HG03469 (cell line): ENCODE measurements around the gene RIPOR2.
A peak's percentile ranks its signal among the peaks of the same experiment; 100 is the strongest.

ENCODE experiments used
- ATAC-seq: cut with Tn5 transposase; IDR thresholded peaks from one replicate; pipeline ENCODE4 v1.9.1; 2021; ENCODE audit warnings: mild to moderate bottlenecking, moderate library complexity, moderate number of reproducible peaks; ENCODE audit not compliant: unreplicated experiment

Gene RIPOR2

DNA sequence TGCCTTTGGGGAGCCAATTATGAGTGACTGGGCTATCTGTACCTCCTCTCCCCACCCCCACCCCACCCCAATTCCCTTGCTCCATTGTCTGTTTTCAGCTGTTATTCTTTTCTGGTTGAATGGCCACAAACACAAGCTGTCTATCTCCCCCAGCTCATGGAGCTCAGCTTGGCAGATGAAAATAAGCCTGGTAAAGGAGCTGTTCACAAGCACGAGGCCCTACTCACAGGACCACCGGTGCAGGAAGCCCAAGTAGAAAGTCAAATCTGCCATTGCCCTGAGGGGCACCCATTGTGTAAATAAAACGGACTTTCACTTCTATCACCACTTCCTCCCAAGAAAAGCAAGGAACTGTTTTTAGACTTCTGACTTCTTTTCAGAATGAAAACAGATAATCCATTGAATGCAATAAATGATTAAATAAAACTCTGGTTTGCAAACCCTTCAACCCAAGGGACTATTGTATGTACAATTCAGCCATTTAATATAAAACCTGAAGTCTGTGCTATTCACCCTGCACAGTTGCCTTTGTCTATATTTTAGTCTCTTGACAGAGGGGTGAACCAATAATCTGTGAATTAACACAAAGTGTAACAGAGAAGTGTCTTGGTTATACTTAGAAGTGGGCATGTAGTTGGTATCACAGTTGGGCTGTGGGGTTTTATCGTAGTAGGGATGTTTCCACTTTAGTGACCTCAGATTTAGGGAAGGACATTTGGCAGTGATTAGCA lies 27.7 kb downstream of the RIPOR2 start:
- ATAC-seq = no peak

DNA sequence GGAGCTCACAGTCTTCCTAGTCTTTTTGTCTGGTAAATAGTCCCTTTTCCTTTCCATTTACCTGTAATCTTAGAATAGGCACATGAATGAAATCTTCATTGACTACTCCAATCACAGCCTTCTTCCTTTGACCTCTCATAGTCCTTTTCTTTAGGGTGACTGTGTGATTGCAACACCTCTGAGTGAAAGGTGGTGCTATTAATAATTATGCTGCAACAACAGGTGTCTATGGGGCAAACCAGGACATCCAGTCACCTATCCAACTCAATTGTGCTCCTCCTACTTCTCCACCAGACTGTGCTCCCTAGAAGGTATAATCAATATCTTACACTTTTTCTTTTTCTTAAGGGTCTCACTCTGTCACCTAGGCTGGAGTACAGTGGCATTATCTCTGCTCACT lies 29.4 kb downstream of the RIPOR2 start:
- ATAC-seq = no peak

DNA sequence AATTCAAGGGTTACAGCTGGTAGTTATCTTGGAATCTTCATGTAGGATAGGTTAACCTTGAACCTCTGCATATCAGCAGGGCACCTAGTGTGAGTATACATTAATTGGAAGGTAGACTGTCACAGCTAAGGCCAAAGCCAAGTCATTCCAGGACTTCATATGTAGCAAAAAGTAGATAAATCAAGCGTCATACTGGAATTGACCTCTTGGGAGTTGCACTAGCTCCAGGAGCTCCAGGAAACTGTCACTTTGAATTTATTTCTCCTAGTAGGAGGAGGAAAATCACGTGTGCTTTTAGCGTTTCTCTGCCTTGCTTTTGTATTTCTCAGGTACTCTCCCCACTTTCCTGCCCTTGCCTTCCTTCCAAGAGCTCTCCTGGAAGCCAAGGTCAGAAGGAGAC lies 30.3 kb downstream of the RIPOR2 start:
- ATAC-seq = no peak

DNA sequence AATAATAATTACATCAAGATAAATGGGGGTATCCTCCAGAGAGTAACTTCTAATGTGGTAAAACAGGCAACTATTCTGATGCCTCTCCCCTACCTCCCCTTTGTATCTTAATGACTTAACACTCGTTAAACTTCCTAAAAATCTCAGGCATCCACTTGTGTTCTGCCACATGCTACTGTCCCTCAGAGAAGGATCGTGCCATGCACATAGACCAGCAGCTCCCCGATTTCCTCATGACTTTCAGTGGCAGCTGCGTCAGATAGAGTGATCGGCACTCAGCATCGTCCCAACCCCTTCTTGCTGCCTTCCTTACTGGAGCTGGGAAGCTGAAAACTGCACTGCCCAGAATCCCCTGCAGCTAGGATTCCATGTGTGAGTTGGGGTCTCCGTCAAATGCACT lies 32.1 kb downstream of the RIPOR2 start:
- ATAC-seq = no peak

DNA sequence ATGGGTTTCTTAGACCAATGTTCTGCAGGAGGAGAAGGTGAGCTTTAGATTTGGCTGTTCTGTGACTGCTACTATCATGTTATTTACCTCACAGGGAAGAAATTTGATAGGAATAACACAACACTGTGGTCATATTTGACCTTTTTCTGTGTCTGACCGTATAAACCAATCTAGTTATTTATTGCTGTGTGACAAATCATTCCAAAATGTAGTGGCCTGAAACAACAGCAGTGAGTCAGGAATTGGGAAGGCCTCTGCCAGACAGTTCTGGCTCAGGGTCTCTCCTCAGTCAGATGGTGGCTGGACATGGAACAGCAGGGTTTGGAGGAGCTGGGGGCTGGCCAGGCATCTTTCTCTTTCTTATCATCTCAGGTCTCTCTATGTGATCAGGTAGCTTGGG lies 33.0 kb downstream of the RIPOR2 start:
- no peak for ATAC-seq

DNA sequence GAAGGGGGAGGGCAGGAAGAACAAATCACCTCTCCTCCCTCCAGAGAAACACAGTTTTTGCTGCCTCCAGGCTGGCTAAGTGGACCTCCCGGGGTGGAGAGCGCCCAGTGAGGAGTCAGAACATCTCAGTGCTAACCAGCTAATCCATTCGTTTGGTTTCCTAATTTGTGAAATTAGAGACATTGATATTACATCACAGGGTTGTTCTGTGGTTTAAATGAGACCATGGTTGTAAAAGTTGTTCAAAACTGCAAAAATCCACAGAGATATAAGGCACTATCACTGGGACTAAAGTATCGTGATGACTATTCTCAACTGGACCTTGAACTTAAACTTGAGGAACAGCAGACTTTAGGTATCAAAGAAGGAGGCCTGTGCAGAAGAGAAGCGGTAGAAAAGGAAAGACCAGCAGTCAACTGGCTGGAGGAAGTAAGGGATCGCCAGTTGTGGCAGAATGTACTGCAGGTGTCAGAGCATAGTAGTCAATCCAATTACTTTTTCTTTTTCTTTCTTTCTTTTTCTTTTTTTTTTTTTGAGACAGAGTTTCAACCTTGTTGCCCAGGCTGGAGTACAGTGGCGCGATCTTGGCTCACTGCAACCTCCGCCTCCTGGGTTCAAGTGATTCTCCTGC lies 33.9 kb downstream of the RIPOR2 start:
- no peak for ATAC-seq

DNA sequence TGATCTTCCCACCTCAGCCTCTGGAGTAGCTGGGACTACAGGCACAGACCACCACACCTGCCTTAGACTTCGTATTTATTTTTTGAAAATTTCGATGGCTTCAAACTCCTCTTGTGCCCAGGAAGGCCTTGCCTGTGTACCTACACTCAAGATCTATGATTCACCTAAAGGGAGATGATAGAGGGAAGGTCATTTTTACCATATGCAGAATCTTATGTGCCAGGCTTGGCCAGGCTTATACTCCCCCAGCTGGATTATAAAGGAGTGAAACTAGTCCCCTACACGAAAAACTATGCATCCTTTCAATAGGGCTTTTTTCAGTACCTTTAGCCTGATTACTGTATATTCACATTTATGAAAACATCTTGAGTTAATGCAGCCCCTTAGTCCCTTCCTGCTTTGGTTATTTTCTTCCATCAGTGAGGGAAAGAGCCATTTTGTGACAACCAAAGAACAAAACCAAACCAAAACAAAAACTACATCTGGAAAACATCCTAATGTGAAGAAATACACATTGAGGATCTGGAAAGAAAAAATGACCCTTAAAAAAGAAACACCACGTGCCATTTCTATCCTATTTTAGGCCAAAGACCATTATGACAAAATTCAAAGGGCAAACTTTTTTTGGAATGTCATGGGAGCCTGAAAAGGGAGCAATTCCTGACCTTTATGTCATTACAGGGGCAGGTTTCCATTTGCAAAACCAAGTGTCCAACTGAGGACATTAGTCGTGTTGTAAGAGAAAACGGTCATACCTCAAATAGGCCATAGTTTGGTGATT lies 34.7 kb downstream of the RIPOR2 start:
- ATAC-seq = no peak

DNA sequence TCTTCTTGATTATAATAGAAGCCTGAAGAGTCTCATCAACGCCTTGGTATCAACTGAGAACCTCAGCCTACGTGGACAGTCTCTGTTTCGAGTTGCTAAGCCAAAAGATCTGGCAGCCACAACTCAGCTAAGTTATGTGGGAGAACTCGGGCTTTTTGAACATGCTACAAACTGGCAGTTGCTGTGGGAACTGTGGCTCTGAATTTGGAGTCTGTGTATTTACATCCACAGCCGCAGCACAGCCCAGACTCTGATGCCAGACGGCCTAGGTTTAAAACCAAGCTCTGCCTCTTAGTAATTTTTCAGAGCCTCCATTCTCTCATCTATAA lies 35.8 kb downstream of the RIPOR2 start:
- ATAC-seq = peak; percentile 53

DNA sequence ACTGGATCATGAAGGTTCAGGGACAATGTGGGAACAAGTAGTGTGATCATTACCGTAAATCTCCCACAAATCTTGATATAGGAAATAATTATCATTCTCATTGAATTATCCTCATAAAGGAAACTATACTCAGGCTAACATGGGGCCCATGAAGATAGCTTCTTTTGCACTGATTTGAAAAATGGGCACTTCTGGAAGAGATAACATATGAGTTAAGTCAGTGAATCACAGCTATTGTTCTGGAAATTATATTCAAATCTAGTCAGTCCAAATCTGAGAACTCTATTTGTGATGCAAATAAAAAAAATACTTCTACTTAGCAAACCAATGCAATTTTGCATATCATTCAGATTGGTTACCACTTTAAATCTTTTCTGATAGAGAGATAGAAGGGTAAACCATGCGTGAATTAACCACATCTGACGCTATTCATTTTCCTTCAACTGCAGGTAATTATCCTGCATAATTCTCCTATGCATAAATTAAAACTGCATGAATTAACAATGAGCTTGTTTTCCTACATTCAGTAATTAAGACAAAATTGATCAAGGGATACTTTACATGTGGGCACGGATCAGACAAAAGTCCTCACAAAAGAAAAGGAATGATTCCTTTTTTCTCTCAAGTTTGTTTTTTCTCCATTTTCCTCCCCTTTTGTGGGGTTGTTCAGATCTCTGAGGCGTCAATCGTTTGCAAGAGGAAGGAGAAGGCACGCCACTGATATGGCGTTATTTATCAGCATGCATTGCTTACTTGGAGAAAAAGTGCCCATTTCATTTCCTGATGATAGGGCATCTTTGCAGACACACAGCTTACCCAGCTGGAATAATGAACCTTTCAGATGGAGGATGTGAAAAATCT lies 36.4 kb downstream of the RIPOR2 start:
- no peak for ATAC-seq

DNA sequence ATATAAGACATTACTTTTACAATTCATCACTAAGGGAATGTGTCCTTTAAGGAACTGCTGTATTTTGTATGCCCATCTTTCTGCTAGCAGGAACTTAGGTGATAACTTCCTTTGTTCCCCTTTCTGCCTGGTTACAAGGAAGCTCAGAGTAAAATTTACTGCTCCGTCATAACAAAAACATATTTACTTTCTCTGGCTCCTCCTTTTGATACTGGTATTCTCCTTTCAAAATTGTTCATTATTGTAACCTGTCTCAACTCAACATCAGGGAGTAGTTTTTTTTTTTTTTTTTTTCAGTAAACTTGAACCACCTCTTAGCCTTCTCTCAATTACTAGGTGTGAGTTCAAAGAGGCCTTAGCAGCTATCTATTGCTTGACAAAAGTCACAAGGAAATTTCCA lies 37.1 kb downstream of the RIPOR2 start:
- ATAC-seq = no peak

DNA sequence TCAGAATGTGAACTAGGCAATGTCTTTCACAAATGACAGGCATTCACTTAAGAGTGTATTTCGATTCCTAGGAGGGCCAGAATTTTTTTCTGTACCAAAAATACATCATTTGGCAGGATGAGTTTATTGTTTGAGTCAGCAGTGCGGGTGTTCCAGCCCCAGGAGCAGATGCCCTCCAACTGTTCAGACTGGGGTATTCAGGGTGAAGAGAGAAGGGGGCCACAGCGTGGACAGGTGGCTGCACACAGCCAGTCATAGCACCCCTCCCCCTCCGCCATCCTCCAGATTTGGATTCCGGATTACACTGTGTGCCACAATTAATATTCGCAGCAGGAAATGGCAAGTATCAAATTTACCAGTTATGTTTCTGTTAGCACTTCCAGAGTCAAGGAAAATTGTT lies 38.6 kb downstream of the RIPOR2 start:
- ATAC-seq = no peak

DNA sequence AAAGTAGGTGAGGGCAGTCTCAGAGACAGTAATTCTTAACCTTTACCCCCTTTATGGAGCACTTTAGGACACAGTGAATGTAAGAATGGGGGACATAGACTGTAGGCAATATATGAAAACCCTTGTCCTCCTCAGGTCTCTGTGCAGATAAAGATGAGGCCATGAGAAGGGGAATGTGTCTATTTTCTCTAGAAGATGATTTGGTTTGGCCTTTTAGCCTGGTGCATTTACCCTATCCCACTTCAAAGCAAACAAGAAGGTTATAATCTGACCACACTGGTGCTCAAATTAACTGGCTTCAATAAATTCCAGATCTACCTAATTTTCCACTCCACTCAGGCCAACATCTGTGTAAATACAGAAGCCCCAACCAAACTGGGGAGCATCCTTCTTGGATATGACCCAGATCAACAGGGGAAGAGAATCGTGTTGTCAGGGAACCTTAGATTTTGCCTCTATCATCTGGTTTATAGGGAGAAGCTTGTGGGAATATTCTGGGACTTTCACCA lies 42.4 kb downstream of the RIPOR2 start:
- no peak for ATAC-seq

DNA sequence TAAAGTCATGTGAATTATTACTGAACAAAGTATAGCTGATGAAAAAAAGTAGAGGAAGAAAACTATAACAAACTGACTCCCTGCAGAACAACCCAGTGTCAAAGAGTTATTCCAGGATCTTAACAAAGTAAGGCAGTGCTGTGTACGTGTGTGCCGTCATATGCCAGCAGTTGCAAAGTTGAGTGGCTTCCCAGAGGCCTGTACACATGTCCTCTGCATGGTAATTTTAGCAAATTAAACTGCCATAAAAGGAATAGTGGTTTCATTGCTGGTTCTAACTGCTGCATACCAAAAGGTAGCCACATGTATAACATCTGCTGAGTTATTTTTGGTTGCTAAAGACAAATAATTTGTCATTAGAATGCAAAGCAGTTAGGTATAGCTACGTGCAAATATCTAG lies 44.8 kb downstream of the RIPOR2 start:
- no peak for ATAC-seq

DNA sequence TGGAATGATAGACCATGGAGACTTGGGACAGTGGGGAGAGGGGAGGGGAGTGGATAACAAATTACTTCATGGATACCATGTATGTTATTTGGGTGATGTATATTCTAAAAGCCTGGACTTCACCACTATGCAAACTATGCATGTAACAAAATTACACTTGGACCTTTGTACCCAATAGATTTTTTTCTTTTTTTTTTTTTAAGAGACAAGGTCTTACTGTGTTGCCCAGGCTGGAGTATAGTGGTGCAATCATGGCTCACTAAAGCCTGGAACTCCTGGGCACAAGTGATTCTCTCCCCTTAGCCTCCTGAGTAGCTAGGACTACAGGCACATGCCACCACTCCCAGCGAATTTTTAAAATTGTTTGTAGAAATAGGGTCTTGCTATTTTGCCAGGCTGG lies 45.3 kb downstream of the RIPOR2 start:
- ATAC-seq = no peak

DNA sequence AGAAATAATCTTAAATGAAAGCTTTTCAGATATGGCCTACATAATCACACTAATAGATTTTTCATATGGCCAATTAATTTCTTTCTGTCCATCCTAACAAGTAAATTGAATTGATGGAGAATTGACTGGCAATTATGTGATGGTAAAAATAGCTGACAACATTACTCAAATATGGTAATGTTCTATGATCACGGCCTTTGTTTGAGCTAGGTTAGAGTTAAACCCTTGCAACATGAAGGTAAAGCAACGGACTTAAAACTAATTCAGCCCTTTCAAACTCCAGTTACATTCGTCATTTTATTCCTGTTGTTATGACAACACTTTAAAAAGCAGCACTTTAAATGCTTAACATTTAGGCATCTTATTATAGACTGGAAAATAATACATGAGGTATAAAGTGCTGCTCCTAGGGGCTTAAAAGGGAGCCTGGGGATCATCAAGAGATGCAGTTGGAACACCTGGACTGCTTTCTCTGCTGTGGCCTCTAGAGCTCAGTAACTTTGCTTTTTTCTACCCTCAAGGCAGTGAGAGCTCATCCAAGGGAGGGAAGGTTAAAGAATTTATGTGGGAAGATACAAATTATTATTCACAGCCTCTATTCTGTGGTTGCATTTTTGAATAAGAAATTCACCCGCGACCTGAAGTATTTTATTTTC lies 46.9 kb downstream of the RIPOR2 start:
- ATAC-seq = no peak

DNA sequence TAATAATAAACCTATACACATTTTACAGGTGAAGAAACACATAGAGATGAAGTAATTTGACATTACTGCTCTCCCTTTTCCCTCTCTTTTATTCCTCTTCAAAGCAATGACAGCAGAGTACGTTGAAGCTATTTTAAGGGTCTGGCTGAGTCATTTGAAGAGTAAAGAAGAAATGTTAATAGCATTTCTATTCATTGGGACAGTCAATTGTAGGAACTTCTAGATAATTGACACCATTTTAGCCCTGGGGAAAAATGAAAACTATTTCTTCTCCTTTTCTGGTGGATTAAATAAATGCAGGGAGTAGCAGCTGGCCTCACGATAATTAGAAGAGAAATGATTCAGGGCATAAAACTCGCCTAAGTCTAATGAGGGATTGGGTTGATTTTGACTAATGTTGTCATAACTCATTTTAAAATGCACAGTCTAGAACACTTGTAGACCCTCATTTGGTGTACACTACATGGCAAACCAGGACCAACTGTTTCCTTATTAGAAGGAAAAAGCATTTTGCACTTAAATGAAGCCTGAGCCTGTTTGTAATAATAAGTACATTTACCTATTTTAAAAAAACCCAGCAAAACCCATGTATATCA lies 48.1 kb downstream of the RIPOR2 start:
- no peak for ATAC-seq

DNA sequence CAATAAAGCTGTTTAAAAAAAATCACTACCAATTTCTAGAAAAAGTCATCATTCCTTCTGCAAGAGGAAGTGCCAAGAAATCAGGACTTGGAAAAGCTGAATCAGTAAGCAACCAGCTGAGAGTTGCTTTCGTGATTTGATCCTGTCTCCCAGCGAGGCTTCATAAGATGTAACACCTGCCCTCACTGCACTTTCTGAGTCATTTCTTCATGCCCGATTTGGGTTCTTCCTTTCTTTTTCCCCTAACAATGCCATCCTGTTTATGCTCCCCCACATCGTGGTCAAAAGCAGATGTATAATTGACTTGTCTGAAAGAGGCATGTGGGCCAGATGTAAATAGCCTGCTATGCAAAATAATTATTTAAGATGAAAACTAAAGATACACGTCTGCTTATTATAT lies 52.1 kb downstream of the RIPOR2 start:
- no peak for ATAC-seq

DNA sequence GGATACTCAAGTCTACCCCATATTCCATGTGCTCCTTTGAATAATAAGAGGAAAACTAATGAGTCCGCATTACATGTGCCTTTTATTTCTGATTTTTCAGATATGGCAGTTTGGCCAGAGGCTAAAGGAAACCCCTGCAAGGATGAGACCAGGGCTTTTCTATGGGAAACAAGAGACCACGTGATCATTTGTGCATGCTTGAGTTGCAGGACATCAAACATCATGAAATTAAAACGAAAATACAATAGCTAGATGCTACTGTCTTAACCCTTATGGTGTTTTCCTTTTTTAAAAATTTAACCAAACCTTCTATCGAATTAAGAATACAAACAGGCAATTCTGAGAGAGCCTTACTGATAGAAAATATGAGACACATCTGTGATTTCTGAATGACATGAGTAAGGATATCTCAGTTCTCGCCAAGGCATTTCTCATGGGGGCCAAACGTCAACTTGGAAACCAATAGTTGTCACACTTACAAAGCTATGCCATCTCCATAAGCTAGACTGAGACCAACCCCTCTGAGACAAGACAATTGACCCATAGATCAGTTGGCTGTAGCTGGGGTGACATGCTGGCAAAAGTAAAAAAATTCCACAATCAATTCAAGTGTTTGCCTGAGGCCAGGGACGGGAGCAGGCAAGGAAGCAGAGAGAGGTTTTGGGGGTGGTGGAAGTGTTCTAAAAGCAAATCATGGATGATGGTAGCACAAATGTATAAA lies 52.8 kb downstream of the RIPOR2 start:
- ATAC-seq = no peak

DNA sequence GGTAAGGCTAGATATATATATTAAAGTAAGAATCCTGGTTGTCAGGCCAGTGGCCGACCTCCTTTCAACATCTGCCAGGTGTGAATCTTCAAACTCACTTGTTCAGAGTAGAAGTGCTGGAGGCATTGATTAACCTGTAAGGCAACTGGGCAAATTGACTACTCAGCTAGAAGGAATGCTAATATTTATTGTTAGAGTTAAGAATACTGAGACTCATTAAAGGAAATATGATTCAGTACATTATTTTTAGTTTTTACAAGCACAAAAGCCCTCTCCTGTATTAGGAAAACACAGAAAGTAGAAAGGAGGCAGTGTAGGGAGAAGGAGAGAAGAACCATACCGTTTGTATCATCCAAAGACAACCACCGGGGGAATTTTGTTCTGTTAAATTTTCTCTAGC lies 53.5 kb downstream of the RIPOR2 start:
- ATAC-seq = no peak

DNA sequence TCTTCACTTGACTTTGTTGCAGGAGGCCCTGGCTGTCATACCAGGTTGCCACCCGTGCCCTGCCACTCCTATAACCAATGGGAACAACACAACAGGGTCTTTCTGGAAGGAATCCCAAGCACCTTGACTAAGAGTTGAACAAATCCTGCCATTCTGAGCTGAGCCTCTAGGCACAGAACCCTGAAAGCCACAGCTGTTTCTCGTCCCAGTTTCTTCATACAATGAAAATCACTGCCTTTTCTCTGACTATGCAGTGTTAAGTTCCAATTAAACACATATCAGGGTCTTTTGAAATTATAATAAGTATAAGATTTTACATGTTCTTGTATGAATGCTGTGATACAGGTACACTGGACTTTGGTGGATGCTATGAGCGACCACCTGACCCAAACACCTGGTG lies 54.4 kb downstream of the RIPOR2 start:
- ATAC-seq = no peak
